HepG2 (cell line): Measurements from ENCODE around the gene ADI1. TPM values are rescaled to one million over a fixed set of nuclear protein-coding genes. Genes with fewer than 3 reads are reported as not detected.

Experiments used
- AFF4 ChIP-seq: sonication (generic); formaldehyde crosslinking; IDR thresholded peaks from 2 replicates; pipeline ENCODE4 v1.4.0; 2020; ENCODE audit warnings: missing genetic modification reagents
- BCL3 ChIP-seq: sonication (generic); formaldehyde crosslinking; IDR thresholded peaks from 2 replicates; pipeline ENCODE4 v1.5.1; 2020; ENCODE audit warnings: mild to moderate bottlenecking, missing genetic modification reagents, moderate library complexity
- CBX1 ChIP-seq: IDR thresholded peaks from one replicate; pipeline ENCODE4 v1.6.1; 2016; ENCODE audit warnings: antibody characterized with exemption, low read depth
- DNMT3B ChIP-seq: conservative IDR thresholded peaks from 2 replicates; pipeline ENCODE4 v1.6.1; 2016; ENCODE audit warnings: missing biosample characterization, control low read depth
- MAZ ChIP-seq, 2 experiments: sonication (generic) in 1 of 2; formaldehyde crosslinking in 1 of 2; IDR thresholded peaks; 2 replicates each; pipeline versions ENCODE4 v1.5.0 to v1.6.1; 2012 to 2020; ENCODE audit warnings: low read depth in 2 of 2, mild to moderate bottlenecking in 2 of 2, borderline replicate concordance in 1 of 2, improper control_type of control experiment in 1 of 2, low read length in 1 of 2, missing genetic modification reagents in 1 of 2, moderate library complexity in 1 of 2
- MEF2D ChIP-seq: sonication (generic); formaldehyde crosslinking; IDR thresholded peaks from 2 replicates; pipeline ENCODE4 v1.5.1; 2020; ENCODE audit warnings: mild to moderate bottlenecking, missing genetic modification reagents
- SP5 ChIP-seq: IDR thresholded peaks from 2 replicates; pipeline ENCODE4 v1.6.1; 2016; ENCODE audit warnings: low read depth, borderline replicate concordance
- ZBTB8A ChIP-seq: sonication (generic); formaldehyde crosslinking; IDR thresholded peaks from 2 replicates; pipeline ENCODE4 v1.4.0; 2020; ENCODE audit warnings: mild to moderate bottlenecking, low read depth, missing genetic modification reagents, borderline replicate concordance
- ZNF224 ChIP-seq: sonication (generic); formaldehyde crosslinking; IDR thresholded peaks from 2 replicates; pipeline ENCODE4 v1.5.0; 2020; ENCODE audit warnings: mild to moderate bottlenecking, missing genetic modification reagents
- polyA plus RNA-seq, 8 experiments: library from polyadenylated mRNA; depleted of rRNA in 3 of 8; stranded (reverse) in 7 of 8; unstranded in 1 of 8; fragments of >200 nt; fragmentation: Illumina TruSeq in 4 of 8; extraction: Trizol in 4 of 8; gene quantifications; 2 replicates each; pipeline versions ENCODE4 v1.2.1 to v1.2.3, GENCODE V29; 2011 to 2016; ENCODE audit warnings: low read depth in 4 of 8, missing spikeins in 1 of 8, mixed read lengths in 1 of 8; ENCODE audit not compliant: insufficient read depth in 1 of 8
- total RNA-seq, 5 experiments: library from RNA; depleted of rRNA; stranded (reverse); fragments of >200 nt; fragmentation: Illumina TruSeq; extraction: Trizol; gene quantifications; 2 replicates each; pipeline ENCODE4 v1.2.3, GENCODE V29; 2016; ENCODE audit warnings: low read depth in 1 of 5
- TF ChIP-seq, protein P1 (sequence below): sonication (generic); formaldehyde crosslinking; IDR thresholded peaks from 2 replicates; pipeline ENCODE4 v1.4.0; 2020; ENCODE audit warnings: missing genetic modification reagents, borderline replicate concordance
- TF ChIP-seq, protein P2 (sequence below): sonication (generic); formaldehyde crosslinking; IDR thresholded peaks from 2 replicates; pipeline ENCODE4 v1.5.0; 2020; ENCODE audit warnings: missing genetic modification reagents
- TF ChIP-seq, protein P3 (sequence below): sonication (generic); formaldehyde crosslinking; IDR thresholded peaks from 2 replicates; pipeline ENCODE4 v1.8.1; 2023; ENCODE audit warnings: mild to moderate bottlenecking, inconsistent platforms, moderate library complexity, missing genetic modification reagents, borderline replicate concordance
- TF ChIP-seq, protein P4 (sequence below): sonication (generic); formaldehyde crosslinking; IDR thresholded peaks from 2 replicates; pipeline ENCODE4 v1.4.0; 2020; ENCODE audit warnings: missing genetic modification reagents

The ADI1 gene
- total and polyA plus RNA-seq, 2 of the 13 experiments (the other 11 are each of a cell fraction or from before 2014, with no cell fraction given), result 28.7 to 123 TPM

GRCh38 chr2:3558205-3559014, 39.1 kb upstream of the ADI1 start, which contains the start of gene RNASEH1 (continued):
- TF ChIP-seq, protein P1, sequence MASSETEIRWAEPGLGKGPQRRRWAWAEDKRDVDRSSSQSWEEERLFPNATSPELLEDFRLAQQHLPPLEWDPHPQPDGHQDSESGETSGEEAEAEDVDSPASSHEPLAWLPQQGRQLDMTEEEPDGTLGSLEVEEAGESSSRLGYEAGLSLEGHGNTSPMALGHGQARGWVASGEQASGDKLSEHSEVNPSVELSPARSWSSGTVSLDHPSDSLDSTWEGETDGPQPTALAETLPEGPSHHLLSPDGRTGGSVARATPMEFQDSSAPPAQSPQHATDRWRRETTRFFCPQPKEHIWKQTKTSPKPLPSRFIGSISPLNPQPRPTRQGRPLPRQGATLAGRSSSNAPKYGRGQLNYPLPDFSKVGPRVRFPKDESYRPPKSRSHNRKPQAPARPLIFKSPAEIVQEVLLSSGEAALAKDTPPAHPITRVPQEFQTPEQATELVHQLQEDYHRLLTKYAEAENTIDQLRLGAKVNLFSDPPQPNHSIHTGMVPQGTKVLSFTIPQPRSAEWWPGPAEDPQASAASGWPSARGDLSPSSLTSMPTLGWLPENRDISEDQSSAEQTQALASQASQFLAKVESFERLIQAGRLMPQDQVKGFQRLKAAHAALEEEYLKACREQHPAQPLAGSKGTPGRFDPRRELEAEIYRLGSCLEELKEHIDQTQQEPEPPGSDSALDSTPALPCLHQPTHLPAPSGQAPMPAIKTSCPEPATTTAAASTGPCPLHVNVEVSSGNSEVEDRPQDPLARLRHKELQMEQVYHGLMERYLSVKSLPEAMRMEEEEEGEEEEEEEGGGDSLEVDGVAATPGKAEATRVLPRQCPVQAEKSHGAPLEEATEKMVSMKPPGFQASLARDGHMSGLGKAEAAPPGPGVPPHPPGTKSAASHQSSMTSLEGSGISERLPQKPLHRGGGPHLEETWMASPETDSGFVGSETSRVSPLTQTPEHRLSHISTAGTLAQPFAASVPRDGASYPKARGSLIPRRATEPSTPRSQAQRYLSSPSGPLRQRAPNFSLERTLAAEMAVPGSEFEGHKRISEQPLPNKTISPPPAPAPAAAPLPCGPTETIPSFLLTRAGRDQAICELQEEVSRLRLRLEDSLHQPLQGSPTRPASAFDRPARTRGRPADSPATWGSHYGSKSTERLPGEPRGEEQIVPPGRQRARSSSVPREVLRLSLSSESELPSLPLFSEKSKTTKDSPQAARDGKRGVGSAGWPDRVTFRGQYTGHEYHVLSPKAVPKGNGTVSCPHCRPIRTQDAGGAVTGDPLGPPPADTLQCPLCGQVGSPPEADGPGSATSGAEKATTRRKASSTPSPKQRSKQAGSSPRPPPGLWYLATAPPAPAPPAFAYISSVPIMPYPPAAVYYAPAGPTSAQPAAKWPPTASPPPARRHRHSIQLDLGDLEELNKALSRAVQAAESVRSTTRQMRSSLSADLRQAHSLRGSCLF (CRISPR knock-in tag), result peak; percentile 86; the same call in 1 of the 2 replicates
- TF ChIP-seq ZBTB8A (peak; percentile 98), MEF2D (CRISPR knock-in tag) (peak; percentile 98), DNMT3B (CRISPR knock-in tag) (peak; percentile 97), CBX1 (peak; percentile 39), BCL3 (peak; percentile 93), SP5 (CRISPR knock-in tag) (peak; percentile 97), MAZ (IDR thresholded peaks at IDR 0.05; ENCODE audit: borderline replicate concordance, low read depth, low read length) (peak; percentile 62; the same call in 1 of the 2 replicates), MAZ (CRISPR knock-in tag; IDR thresholded peaks at IDR 0.05; ENCODE audit: low read depth) (peak; percentile 97), AFF4 (CRISPR knock-in tag) (peak; percentile 63), ZNF224 (peak; percentile 99)
- TF ChIP-seq, protein P2, sequence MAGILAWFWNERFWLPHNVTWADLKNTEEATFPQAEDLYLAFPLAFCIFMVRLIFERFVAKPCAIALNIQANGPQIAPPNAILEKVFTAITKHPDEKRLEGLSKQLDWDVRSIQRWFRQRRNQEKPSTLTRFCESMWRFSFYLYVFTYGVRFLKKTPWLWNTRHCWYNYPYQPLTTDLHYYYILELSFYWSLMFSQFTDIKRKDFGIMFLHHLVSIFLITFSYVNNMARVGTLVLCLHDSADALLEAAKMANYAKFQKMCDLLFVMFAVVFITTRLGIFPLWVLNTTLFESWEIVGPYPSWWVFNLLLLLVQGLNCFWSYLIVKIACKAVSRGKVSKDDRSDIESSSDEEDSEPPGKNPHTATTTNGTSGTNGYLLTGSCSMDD (CRISPR knock-in tag), result peak; percentile 86; the same call in 1 of the 2 replicates
- TF ChIP-seq, protein P3, sequence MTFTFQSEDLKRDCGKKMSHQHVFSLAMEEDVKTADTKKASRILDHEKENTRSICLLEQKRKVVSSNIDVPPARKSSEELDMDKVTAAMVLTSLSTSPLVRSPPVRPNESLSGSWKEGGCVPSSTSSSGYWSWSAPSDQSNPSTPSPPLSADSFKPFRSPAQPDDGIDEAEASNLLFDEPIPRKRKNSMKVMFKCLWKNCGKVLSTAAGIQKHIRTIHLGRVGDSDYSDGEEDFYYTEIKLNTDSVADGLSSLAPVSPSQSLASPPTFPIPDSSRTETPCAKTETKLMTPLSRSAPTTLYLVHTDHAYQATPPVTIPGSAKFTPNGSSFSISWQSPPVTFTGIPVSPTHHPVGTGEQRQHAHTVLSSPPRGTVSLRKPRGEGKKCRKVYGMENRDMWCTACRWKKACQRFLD (CRISPR knock-in tag), result peak; percentile 96
- TF ChIP-seq, protein P4, sequence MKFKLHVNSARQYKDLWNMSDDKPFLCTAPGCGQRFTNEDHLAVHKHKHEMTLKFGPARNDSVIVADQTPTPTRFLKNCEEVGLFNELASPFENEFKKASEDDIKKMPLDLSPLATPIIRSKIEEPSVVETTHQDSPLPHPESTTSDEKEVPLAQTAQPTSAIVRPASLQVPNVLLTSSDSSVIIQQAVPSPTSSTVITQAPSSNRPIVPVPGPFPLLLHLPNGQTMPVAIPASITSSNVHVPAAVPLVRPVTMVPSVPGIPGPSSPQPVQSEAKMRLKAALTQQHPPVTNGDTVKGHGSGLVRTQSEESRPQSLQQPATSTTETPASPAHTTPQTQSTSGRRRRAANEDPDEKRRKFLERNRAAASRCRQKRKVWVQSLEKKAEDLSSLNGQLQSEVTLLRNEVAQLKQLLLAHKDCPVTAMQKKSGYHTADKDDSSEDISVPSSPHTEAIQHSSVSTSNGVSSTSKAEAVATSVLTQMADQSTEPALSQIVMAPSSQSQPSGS, result peak; percentile 90
